NCI-H1694 treated with DMSO at 0.1 percent for 48 hours (cell line): ENCODE results near the gene TRIM3.

ENCODE experiments used
- DNase-seq: peaks from one replicate; lab custom pipeline; 2025; lab: John Stamatoyannopoulos, UW

The TRIM3 gene

DNA sequence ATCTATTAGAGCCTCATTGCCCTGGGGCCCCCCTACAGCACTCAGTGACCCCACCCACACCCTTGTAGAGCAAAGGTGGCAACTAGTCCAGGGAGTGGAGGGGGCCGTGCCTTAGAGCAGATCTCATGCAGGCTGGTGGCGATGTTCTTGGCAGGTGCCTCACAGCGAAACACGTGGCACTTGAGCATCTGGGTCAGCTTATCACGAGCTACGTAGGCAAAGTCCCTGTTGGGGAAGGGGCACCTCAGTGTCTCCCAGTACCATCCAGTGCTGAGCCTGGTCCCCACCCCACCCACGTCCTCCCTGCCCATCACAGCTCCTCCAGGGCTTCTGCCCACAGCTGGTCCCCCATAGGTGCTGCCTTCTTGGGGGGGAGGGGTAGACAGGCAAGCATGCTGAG, 72.3 kb downstream of the TRIM3 start:
- no peak for DNase-seq

DNA sequence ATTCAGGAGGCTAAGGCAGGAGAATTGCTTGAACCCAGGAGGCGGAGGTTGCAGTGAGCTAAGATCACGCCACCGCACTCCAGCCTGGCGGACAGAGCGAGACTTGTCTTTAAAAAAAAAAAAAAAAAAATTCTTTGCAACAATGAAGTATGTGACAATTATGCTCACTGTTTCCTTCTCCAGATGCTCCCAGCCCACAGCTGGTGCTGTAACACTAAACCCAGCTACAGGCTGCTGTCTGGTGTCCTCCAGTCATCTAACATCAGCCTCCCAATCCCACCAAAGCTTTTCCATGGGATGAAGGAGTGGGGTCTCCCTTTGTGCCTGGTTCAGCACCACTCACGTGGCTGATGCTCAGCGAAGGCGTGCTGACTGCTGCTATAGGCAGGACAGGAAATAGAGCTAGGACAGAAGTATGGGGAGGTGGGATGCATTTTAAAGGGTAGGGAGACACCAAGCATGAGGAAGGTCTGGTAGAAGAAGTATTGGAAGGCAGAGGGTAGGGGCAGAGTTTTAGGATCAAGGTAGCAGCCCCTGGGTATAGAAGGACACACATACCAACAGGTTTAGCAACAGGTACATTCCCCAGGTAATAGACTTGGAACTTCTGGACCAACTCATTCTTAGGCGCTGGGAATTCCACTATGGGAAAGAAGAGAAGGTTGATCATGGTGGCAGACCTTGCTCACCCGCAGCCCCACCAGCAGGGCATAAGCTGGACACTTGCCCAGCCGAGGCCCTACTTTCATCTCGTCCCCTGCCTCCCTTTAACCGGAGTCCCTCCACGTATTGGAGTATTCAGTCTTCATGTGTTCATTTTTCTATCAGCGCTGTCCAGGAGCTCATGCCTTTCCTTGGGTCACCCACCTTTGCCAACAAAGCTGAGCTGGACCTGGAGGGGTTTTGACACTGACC, 73.1 kb downstream of the TRIM3 start:
- DNase-seq = no peak
